ENCODE data around the gene TRPM3.

DNA sequence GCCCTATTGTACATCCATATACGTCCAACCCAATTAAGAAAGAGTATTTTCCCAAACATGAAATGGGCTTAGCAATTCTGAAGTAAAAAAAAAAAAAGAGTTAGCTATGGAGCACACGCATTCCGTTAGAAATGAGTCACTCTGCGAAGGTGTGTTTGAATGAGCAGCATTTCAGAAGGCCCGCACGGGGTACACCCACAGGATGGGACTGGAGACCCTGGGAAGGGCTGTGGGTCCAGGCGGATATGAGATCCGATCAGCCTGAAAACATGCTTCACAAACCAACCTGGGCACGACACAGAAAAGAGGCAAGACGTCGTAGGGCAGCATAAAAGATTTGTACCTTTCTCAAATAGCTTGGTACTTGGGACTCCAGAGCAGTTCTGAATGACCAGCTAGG is 533.0 kb downstream of the TRPM3 start:
- no peak for TF ChIP-seq ESRRG (CRISPR knock-in tag; IDR thresholded peaks at IDR 0.05)
- no peak for TF ChIP-seq SNAI2 (CRISPR knock-in tag; IDR thresholded peaks at IDR 0.05)
- TF ChIP-seq, protein P1, sequence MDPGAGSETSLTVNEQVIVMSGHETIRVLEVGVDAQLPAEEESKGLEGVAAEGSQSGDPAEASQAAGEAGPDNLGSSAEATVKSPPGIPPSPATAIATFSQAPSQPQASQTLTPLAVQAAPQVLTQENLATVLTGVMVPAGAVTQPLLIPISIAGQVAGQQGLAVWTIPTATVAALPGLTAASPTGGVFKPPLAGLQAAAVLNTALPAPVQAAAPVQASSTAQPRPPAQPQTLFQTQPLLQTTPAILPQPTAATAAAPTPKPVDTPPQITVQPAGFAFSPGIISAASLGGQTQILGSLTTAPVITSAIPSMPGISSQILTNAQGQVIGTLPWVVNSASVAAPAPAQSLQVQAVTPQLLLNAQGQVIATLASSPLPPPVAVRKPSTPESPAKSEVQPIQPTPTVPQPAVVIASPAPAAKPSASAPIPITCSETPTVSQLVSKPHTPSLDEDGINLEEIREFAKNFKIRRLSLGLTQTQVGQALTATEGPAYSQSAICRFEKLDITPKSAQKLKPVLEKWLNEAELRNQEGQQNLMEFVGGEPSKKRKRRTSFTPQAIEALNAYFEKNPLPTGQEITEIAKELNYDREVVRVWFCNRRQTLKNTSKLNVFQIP (CRISPR knock-in tag; IDR thresholded peaks at IDR 0.05; ENCODE audit: borderline replicate concordance, low read depth), result no peak
- no peak for TF ChIP-seq ISL1 (CRISPR knock-in tag; IDR thresholded peaks at IDR 0.05)
- TF ChIP-seq, protein P2, sequence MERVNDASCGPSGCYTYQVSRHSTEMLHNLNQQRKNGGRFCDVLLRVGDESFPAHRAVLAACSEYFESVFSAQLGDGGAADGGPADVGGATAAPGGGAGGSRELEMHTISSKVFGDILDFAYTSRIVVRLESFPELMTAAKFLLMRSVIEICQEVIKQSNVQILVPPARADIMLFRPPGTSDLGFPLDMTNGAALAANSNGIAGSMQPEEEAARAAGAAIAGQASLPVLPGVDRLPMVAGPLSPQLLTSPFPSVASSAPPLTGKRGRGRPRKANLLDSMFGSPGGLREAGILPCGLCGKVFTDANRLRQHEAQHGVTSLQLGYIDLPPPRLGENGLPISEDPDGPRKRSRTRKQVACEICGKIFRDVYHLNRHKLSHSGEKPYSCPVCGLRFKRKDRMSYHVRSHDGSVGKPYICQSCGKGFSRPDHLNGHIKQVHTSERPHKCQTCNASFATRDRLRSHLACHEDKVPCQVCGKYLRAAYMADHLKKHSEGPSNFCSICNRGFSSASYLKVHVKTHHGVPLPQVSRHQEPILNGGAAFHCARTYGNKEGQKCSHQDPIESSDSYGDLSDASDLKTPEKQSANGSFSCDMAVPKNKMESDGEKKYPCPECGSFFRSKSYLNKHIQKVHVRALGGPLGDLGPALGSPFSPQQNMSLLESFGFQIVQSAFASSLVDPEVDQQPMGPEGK (CRISPR knock-in tag; IDR thresholded peaks at IDR 0.05; ENCODE audit: borderline replicate concordance), result no peak
- TF ChIP-seq ZFP3 (CRISPR knock-in tag; IDR thresholded peaks at IDR 0.05), result no peak
- no peak for TF ChIP-seq OSR1 (CRISPR knock-in tag; IDR thresholded peaks at IDR 0.05)
- no peak for TF ChIP-seq TOX (CRISPR knock-in tag; IDR thresholded peaks at IDR 0.05; ENCODE audit: borderline replicate concordance)

All from SK-N-SH treated with all-trans-retinoic acid at 6 μM for 48 hours (cell line).